Activated naive CD4-positive, alpha-beta T cell treated with anti-CD3 and anti-CD28 coated beads, Interleukin-2, amount 10 ng/mL, durations not matched to agents 7 days and 5 days (primary cell): ENCODE measurements around the gene TPD52L2.
A peak's percentile ranks its signal among the peaks of the same experiment; 100 is the strongest.

Experiments used
- CTCF ChIA-PET: fragments of 350-600 bp; sonication (Branson Sonifier 250); formaldehyde crosslinking; loops from one replicate; lab custom pipeline; 2021; ENCODE audit warnings: antibody characterized with exemption; lab: Charles Lee
- DNase-seq: peaks from one replicate; pipeline ENCODE4 v3.0.0-alpha.2; 2020
- H3K27ac Mint-ChIP-seq: one replicate; pipeline ENCODE4 v1.8.0; 2021; ENCODE audit warnings: mild to moderate bottlenecking, moderate library complexity, mixed read lengths
- H3K27me3 Mint-ChIP-seq: one replicate; pipeline ENCODE4 v1.8.0; 2021; ENCODE audit warnings: mild to moderate bottlenecking, mixed read lengths
- H3K36me3 Mint-ChIP-seq: one replicate; pipeline ENCODE4 v1.8.0; 2021; ENCODE audit warnings: mixed read lengths
- H3K4me1 Mint-ChIP-seq: one replicate; pipeline ENCODE4 v1.8.0; 2021; ENCODE audit warnings: mixed read lengths
- H3K4me3 Mint-ChIP-seq: one replicate; pipeline ENCODE4 v1.8.0; 2021; ENCODE audit warnings: mild to moderate bottlenecking, moderate library complexity, mixed read lengths
- H3K9me3 Mint-ChIP-seq: one replicate; pipeline ENCODE4 v1.8.0; 2021; ENCODE audit warnings: mixed read lengths

TPD52L2 gene

DNA sequence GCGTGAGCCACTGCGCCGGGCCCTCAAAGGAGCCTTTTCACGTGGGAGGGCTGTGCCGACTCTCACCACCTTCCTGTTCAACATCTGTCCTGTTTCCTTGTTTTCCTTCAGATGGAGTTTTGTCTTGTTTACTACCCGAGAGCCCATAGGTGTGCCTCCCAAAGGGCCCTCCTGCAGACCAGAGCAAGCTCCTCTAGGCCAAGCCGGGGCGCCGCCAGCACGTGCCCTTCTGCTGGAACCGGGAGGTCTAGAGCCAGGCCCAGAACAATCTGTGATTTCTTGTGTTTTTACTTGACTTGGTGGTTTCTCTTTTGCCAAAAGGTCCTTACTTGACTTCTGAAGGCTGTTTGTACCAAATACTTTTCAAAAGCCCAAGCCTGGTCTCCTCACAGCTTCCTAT, 21.9 kb downstream of the TPD52L2 start:
- DNase-seq, result no peak
- Mint-ChIP-seq H3K27me3 (no peaks in the 10 kb centered on the region), H3K4me1 (peaks cover 2% of the 10 kb centered on the region), H3K36me3 (peaks cover 22% of the 10 kb centered on the region), H3K9me3 (no peaks in the 10 kb centered on the region), H3K27ac (no peak overlapping the region), H3K4me3 (no peak overlapping the region)
- CTCF ChIA-PET, result no interaction called here

GRCh38 chr20:63889241-63890200, 24.5 kb downstream of the TPD52L2 start:
- no peak overlapping the region for H3K27ac Mint-ChIP-seq
- H3K27me3 Mint-ChIP-seq, result no peaks in the 10 kb centered on the region
- no peak overlapping the region for H3K4me3 Mint-ChIP-seq
- DNase-seq, result no peak
- H3K9me3 Mint-ChIP-seq, result no peaks in the 10 kb centered on the region
- peaks cover 12% of the 10 kb centered on the region for H3K36me3 Mint-ChIP-seq
- H3K4me1 Mint-ChIP-seq, result peaks cover 8% of the 10 kb centered on the region
- CTCF ChIA-PET, result no interaction called here

GRCh38 chr20:63890201-63890576, 25.1 kb downstream of the TPD52L2 start:
- Mint-ChIP-seq H3K4me1 (peaks cover 10% of the 10 kb centered on the region), H3K36me3 (peaks cover 11% of the 10 kb centered on the region), H3K4me3 (no peak overlapping the region), H3K27me3 (no peaks in the 10 kb centered on the region), H3K27ac (no peak overlapping the region), H3K9me3 (no peaks in the 10 kb centered on the region)
- CTCF ChIA-PET, result no interaction called here
- DNase-seq, result no peak

- Mint-ChIP-seq H3K27ac (no peak overlapping the region), H3K27me3 (no peaks in the 10 kb centered on the region), H3K36me3 (peaks cover 10% of the 10 kb centered on the region), H3K4me3 (no peak overlapping the region), H3K4me1 (peaks cover 10% of the 10 kb centered on the region), H3K9me3 (no peaks in the 10 kb centered on the region)
- CTCF ChIA-PET, result no interaction called here
- DNase-seq, result no peak
Measured at GRCh38 chr20:63890616-63891015, 25.5 kb downstream of the TPD52L2 start.

DNA sequence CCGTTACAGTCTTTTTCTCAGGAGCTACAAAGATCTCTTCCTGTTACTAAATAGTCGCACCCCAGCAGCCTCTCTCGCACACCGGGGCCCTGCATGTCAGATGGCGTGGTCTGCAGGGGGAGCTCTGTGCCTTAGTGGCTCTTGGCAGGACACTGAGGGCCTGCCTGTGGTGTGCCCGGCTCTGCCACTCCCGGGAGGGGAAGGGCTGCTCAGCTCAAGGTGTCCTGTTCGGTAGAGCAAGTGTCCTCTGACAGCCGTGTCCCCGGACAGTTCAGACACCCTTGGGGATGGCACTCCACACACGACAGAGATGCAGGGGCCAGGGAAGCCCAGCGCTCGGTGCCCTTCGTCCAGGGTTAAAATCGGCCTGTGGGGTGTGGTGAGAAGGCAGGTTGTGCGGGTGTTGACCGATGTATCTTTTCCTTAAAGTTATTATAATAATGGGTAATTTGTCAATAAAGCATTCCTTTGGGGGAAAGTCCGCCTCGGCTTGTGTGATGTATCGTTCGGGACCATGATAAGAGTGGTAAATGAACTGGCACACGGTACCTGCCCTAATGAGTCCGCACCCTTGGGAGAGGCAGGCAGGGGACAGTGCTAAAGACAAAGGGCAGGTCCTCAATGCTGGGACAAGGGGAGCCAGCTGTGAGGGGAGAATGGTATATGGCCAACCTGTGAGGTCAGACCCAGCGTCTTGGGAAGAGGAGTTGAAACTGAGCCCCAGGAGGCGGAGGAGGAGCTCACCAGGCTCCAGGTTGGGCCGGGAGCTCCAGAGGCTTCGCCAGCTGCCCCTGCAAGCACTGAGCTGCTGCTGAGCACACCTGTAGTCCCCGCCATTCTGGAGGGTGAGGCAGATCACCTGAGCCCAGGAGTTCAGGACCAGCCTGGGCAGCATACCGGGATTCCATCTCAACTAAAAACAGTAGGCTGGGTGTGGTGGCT, 26.3 kb downstream of the TPD52L2 start:
- Mint-ChIP-seq H3K4me1 (peaks cover 15% of the 10 kb centered on the region), H3K9me3 (no peaks in the 10 kb centered on the region), H3K4me3 (no peak overlapping the region), H3K27me3 (no peaks in the 10 kb centered on the region), H3K27ac (no peak overlapping the region), H3K36me3 (peaks cover 17% of the 10 kb centered on the region)
- CTCF ChIA-PET, result no interaction called here
- DNase-seq, result no peak

DNA sequence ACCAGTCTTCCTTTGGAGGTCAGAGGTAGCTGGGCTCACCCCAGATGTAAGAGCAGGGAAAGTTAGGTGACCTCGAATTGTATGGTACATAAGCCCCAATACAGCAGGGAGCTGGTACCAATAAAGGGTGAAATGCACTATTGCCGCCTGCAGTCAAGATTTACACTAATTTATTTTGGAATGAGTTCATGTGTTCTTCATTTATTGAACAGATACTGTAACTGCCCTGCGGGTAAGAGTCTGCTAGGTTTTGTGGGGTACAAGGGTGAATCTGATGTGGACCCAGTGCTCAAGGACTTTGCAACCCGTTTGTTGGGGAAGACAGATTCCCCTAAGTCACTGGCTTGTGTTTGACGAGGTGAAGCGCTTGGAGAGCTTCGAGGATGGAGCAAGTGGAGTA, 27.3 kb downstream of the TPD52L2 start:
- CTCF ChIA-PET, result no interaction called here

DNA sequence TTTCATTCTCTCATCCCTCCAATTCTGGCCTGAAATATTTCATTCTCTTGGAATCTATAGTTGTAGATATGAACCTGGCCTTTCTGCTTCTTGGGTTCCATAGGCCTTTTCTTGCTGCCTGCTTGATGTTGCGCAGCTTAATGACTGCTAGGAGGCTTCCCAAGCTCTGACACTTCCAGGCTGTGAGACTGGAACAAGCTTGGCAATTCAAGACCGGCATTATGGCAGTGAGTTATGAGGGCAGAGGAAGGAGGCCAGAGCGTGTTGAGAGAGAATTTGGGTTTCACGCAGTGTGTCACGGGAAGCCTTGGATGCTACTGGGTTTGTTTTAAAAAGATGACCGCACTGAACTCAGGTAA, 28.9 kb downstream of the TPD52L2 start:
- no peak for DNase-seq
- peaks cover 38% of the 10 kb centered on the region for H3K4me1 Mint-ChIP-seq
- peaks cover 32% of the 10 kb centered on the region for H3K36me3 Mint-ChIP-seq
- peak overlapping the region; percentile 86 for H3K27ac Mint-ChIP-seq
- CTCF ChIA-PET, result interaction anchor here (1.0 kb wide), 1 partner anchor 87 kb away, joined by 3 read pairs; the partner anchor contains the start of gene PRPF6
- no peaks in the 10 kb centered on the region for H3K27me3 Mint-ChIP-seq
- peak overlapping the region; percentile 70 for H3K4me3 Mint-ChIP-seq
- H3K9me3 Mint-ChIP-seq, result no peaks in the 10 kb centered on the region

More for the DNA sequence above, 27.3 kb downstream of the TPD52L2 start:
- Mint-ChIP-seq H3K4me3 (no peak overlapping the region), H3K36me3 (peaks cover 20% of the 10 kb centered on the region), H3K27me3 (no peaks in the 10 kb centered on the region), H3K27ac (no peak overlapping the region), H3K4me1 (peaks cover 22% of the 10 kb centered on the region), H3K9me3 (no peaks in the 10 kb centered on the region)
- DNase-seq, result no peak

- CTCF ChIA-PET, result interaction anchor here (1.0 kb wide), 1 partner anchor 86 kb away, joined by 3 read pairs; the partner anchor contains the start of gene PRPF6
Measured at GRCh38 chr20:63894358-63895201, 29.5 kb downstream of the TPD52L2 start, which contains the start of gene DNAJC5. Gene DNAJC5, plus strand, starts transcription at chr20:63895126. Its CDS starts 33,220 bp downstream, at chr20:63928346.

DNA sequence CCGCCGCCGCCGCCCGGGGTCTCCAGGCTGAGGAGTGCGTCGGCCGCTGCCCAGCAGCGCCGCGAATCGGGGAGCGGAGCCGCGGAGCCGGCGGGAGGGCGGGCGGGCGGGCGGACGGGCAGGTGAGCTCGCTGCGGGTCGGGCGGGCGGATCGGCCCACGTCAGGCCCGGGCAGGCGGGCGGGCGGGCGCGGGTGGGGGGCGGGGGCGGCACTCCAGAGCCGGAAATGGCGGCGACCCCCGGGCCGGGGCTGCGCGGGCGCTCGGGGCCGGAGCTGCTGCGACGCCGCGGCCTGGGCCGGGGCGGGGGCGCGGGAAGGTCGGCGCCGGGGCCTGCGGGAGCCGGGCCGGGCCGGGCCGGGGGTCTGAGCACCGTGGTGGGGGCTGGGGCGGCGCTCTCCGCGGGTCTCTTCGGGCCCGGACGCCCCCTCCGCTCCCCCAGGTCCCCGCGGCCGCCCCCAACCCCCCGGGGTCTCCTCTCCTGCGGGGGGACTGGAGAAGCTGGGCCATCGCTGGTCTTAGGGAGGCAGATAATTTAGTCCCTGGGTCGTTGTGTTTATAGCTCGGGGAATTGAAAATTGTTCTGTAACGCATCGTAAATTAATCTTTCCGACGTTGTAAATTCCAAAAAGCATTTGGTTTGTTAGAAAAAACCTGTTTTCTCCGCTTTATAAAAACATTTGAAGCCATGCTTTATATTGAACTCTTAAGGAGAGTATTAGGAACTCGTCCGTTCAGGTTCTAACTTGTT, 30.3 kb downstream of the TPD52L2 start:
- CTCF ChIA-PET, result interaction anchor here (0.7 to 1.4 kb wide), 5 partner anchors 12 to 85 kb away, joined by 3 to 6 read pairs (median 4); partner anchors contain the start of genes PRPF6 and TPD52L2
- Mint-ChIP-seq H3K36me3 (peaks cover 30% of the 10 kb centered on the region), H3K9me3 (no peaks in the 10 kb centered on the region), H3K4me3 (peak overlapping the region; percentile 97), H3K4me1 (peaks cover 46% of the 10 kb centered on the region), H3K27ac (peak overlapping the region; percentile 98), H3K27me3 (no peaks in the 10 kb centered on the region)
- no peak for DNase-seq

More at GRCh38 chr20:63894358-63895201, 29.5 kb downstream of the TPD52L2 start, which contains the start of gene DNAJC5:
- Mint-ChIP-seq H3K27ac (peak within 1 kb of the TSS; percentile 98), H3K4me1 (peaks cover 43% of the 10 kb centered on the region), H3K9me3 (no peaks in the 10 kb centered on the region), H3K27me3 (no peaks in the 10 kb centered on the region), H3K4me3 (peak within 1 kb of the TSS; percentile 97), H3K36me3 (peaks cover 32% of the 10 kb centered on the region)
- DNase-seq, result peak; percentile 97

- no peaks in the 10 kb centered on the region for H3K27me3 Mint-ChIP-seq
- CTCF ChIA-PET, result interaction anchor here (0.7 to 1.4 kb wide), 4 partner anchors 11 to 77 kb away, joined by 3 to 6 read pairs (median 4); partner anchors contain the start of gene TPD52L2
- peak overlapping the region; percentile 97 for H3K4me3 Mint-ChIP-seq
- peaks cover 52% of the 10 kb centered on the region for H3K4me1 Mint-ChIP-seq
- peak overlapping the region; percentile 98 for H3K27ac Mint-ChIP-seq
- DNase-seq, result no peak
- peaks cover 30% of the 10 kb centered on the region for H3K36me3 Mint-ChIP-seq
- no peaks in the 10 kb centered on the region for H3K9me3 Mint-ChIP-seq
Measured at GRCh38 chr20:63895952-63896263, 30.8 kb downstream of the TPD52L2 start.

GRCh38 chr20:63896264-63897105, 31.4 kb downstream of the TPD52L2 start:
- Mint-ChIP-seq H3K9me3 (no peaks in the 10 kb centered on the region), H3K27me3 (no peaks in the 10 kb centered on the region), H3K4me3 (peak overlapping the region; percentile 97), H3K27ac (peak overlapping the region; percentile 98), H3K4me1 (peaks cover 57% of the 10 kb centered on the region), H3K36me3 (peaks cover 36% of the 10 kb centered on the region)
- DNase-seq, result peak; percentile 54
- CTCF ChIA-PET, result interaction anchor here (0.6 to 1.5 kb wide), 5 partner anchors 11 to 1245 kb away, joined by 3 to 6 read pairs (median 4); no protein-coding TSS in a partner anchor

GRCh38 chr20:63897978-63898561, 33.0 kb downstream of the TPD52L2 start:
- H3K36me3 Mint-ChIP-seq, result peaks cover 43% of the 10 kb centered on the region
- peak overlapping the region; percentile 9 for H3K27ac Mint-ChIP-seq
- no peak overlapping the region for H3K4me3 Mint-ChIP-seq
- DNase-seq, result no peak
- no peaks in the 10 kb centered on the region for H3K9me3 Mint-ChIP-seq
- peaks cover 68% of the 10 kb centered on the region for H3K4me1 Mint-ChIP-seq
- no peaks in the 10 kb centered on the region for H3K27me3 Mint-ChIP-seq
- CTCF ChIA-PET, result interaction anchor here (1.5 kb wide), 1 partner anchor 76 kb away, joined by 4 read pairs; no protein-coding TSS in a partner anchor
